Breast epithelium (tissue), 4 donors: ENCODE data around the gene FKBP1B. TPM values are rescaled to one million over a fixed set of nuclear protein-coding genes. Genes with fewer than 3 reads are reported as not detected.

Experiments
- DNase-seq, 2 donors: peaks; one replicate each; pipeline ENCODE4 v3.0.0-alpha.2; 2019; ENCODE audit warnings: low spot score in 2 of 2
- H3K27ac ChIP-seq, 2 donors: fragments of 200-600 bp; sonication (generic) in 1 of 2; one replicate each; pipeline ENCODE4 v1.5.1; 2016 to 2019; ENCODE audit warnings: mild to moderate bottlenecking in 1 of 2
- H3K27me3 ChIP-seq, 2 donors: fragments of 200-600 bp; sonication (generic) in 1 of 2; one replicate each; pipeline versions ENCODE4 v1.5.1 to v1.6.0; 2017 to 2019; ENCODE audit warnings: control low read depth in 1 of 2, mild to moderate bottlenecking in 1 of 2
- H3K36me3 ChIP-seq: fragments of 200-600 bp; one replicate; pipeline ENCODE4 v1.5.1; 2019
- H3K4me1 ChIP-seq, 2 donors: fragments of 200-600 bp; sonication (generic); one replicate each; pipeline ENCODE4 v1.5.1; 2016 to 2019; ENCODE audit warnings: control low read depth in 1 of 2
- H3K4me3 ChIP-seq, 3 donors: fragments of 200-600 bp; sonication (generic); 1 replicate in 2 of 3; 2 replicates in 1 of 3; pipeline ENCODE4 v1.5.1; 2016 to 2019; ENCODE audit warnings: mild to moderate bottlenecking in 3 of 3, moderate library complexity in 2 of 3
- H3K9me3 ChIP-seq, 2 donors: fragments of 200-600 bp; sonication (generic) in 1 of 2; one replicate each; pipeline ENCODE4 v1.5.1; 2016 to 2019; ENCODE audit warnings: control low read depth in 1 of 2
- POLR2A ChIP-seq: fragments of 450-650 bp; IDR thresholded peaks from one replicate; pipeline ENCODE4 v1.6.1; 2016; ENCODE audit warnings: antibody characterized with exemption, mild to moderate bottlenecking, moderate library complexity
- POLR2AphosphoS5 ChIP-seq, 3 donors: sonication (generic); formaldehyde crosslinking; IDR thresholded peaks; one replicate each; pipeline ENCODE4 v1.6.1; 2017; ENCODE audit warnings: antibody characterized with exemption in 3 of 3
- intact Hi-C: fragments of 100-400 bp; cut with DNase I; formaldehyde crosslinking; loops from one replicate; pipeline ENCODE4 v1.15.1; 2023; ENCODE audit warnings: low total_unique reads
- total RNA-seq, 3 donors: library from RNA; depleted of rRNA; stranded (reverse); fragments of >200 nt; gene quantifications; one replicate each; pipeline ENCODE4 v1.1.0, GENCODE V29; 2016
- TF ChIP-seq, protein P1 (sequence below), 3 donors: fragments of 450-650 bp; IDR thresholded peaks; one replicate each; pipeline ENCODE4 v1.5.1; 2016 to 2017; ENCODE audit warnings: antibody characterized with exemption in 3 of 3, mild to moderate bottlenecking in 3 of 3, moderate library complexity in 3 of 3

Gene FKBP1B
- total RNA-seq, 3 donors from 2014 or later, result 3.2 to 11.0 (median 7.2) TPM

DNA sequence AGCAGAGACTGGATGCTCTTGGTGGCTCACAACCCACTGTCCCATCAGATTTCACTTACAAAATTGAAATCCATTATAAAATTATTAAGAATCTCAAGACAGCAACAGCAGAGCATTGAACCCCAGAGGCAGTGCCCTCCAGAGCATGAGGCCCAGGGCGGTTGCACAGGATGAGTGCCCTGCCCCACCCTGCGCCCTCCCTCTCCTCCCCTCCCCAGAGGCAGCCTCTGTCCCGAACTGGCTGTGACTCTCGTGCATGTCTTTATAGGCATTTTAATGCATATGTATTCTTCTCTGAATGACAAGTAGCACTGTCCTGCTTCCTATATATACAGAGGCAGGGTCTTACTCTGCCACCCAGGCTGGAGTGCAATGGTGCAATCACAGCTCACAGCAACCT is 29.3 kb upstream of the FKBP1B start:
- Histone ChIP-seq H3K9me3 (no peaks in the 10 kb centered on the region), H3K36me3 (no peaks in the 10 kb centered on the region), H3K4me3 (no peak overlapping the region), H3K27me3 (no peaks in the 10 kb centered on the region), H3K27ac (no peak overlapping the region), H3K4me1 (no peaks in the 10 kb centered on the region)
- TF ChIP-seq POLR2AphosphoS5 (IDR thresholded peaks at IDR 0.05) (no peak), POLR2A (no peak)
- TF ChIP-seq, protein P1, sequence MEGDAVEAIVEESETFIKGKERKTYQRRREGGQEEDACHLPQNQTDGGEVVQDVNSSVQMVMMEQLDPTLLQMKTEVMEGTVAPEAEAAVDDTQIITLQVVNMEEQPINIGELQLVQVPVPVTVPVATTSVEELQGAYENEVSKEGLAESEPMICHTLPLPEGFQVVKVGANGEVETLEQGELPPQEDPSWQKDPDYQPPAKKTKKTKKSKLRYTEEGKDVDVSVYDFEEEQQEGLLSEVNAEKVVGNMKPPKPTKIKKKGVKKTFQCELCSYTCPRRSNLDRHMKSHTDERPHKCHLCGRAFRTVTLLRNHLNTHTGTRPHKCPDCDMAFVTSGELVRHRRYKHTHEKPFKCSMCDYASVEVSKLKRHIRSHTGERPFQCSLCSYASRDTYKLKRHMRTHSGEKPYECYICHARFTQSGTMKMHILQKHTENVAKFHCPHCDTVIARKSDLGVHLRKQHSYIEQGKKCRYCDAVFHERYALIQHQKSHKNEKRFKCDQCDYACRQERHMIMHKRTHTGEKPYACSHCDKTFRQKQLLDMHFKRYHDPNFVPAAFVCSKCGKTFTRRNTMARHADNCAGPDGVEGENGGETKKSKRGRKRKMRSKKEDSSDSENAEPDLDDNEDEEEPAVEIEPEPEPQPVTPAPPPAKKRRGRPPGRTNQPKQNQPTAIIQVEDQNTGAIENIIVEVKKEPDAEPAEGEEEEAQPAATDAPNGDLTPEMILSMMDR (IDR thresholded peaks at IDR 0.05), result no peak
- intact Hi-C loops, result no loop called here
- DNase-seq, result no peak

DNA sequence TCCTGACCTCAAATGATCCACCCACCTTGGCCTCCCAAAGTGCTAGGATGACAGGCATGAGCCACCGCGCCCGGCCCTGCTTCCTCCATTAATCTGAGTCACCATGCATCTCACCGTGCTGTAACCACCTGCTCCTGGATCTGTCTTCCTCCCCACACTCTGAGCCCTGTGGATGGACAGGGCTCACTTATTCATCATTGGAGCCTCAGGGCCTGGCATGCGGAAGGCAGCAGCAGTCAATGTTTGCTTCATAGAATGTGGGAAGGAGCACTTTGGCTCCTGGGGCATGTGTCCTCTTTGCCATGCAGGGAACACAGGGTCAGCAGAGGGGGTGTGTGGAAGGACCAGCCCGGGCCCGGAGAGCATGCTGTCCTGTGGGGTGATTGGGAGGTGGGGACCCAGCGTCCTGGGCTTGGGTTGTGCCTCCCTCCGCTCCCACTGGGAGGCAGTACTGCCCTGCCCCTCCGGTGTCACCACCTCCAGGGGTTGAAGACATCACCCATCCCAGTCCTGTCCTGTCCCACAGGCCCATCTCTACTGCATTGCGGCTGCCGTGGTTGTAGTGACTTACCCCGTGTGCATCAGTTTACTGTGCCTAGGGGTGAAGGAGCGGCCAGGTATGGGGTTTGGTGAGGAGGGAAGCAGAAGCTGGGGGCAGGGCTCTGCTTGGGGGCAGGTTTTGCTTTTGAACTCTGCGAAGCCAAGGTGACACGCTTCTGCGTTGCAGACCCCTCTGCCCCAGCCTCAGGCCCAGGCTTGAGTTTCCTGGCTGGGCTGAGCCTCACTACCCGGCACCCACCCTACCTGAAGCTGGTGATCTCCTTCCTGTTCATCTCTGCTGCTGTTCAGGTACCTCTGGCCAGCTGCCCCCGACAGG is 28.2 kb upstream of the FKBP1B start:
- no peaks in the 10 kb centered on the region for H3K9me3 ChIP-seq
- intact Hi-C loops, result no loop called here
- H3K4me3 ChIP-seq, result no peak overlapping the region
- no peaks in the 10 kb centered on the region for H3K36me3 ChIP-seq
- H3K4me1 ChIP-seq, result no peaks in the 10 kb centered on the region
- TF ChIP-seq POLR2A, result no peak
- TF ChIP-seq POLR2AphosphoS5 (IDR thresholded peaks at IDR 0.05), result no peak
- TF ChIP-seq, protein P1 (IDR thresholded peaks at IDR 0.05), result no peak
- no peaks in the 10 kb centered on the region for H3K27me3 ChIP-seq
- no peak for DNase-seq
- H3K27ac ChIP-seq, result peak overlapping the region in 1 of 2 donors; percentile 25

DNA sequence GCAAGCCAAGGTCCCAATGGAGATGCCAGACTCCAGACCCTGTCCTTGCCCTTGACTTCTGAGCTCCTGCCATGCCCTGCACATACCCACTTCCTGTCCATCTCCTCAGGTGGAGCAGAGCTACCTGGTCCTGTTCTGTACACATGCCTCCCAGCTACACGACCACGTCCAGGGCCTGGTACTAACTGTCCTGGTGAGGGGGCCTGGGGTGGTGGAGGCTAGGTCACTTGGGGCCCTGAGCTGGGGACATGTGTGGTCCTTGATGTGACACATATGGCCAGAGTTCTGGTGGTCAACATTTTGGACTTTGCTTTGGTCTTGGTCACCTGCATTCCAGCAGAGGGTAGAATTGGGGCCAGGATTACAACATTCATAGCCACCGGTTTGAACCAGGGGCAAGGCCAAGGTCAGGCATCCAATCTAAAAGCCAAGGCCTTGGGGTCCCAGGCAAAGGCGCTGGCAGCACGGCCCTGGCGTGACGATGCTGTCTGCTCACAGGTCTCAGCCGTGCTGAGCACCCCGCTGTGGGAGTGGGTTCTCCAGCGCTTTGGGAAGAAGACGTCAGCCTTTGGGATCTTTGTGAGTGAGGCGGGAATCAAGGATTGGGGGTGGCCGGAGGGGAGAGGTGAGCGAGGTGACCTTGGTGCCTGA is 27.1 kb upstream of the FKBP1B start:
- no peak for DNase-seq
- TF ChIP-seq POLR2AphosphoS5 (IDR thresholded peaks at IDR 0.05), result no peak
- no peak for TF ChIP-seq POLR2A
- TF ChIP-seq, protein P1 (IDR thresholded peaks at IDR 0.05), result no peak
- no peak overlapping the region for H3K4me3 ChIP-seq
- no peaks in the 10 kb centered on the region for H3K27me3 ChIP-seq
- H3K27ac ChIP-seq, result no peak overlapping the region
- H3K36me3 ChIP-seq, result no peaks in the 10 kb centered on the region
- H3K4me1 ChIP-seq, result no peaks in the 10 kb centered on the region
- H3K9me3 ChIP-seq, result no peaks in the 10 kb centered on the region
- intact Hi-C loops, result no loop called here

DNA sequence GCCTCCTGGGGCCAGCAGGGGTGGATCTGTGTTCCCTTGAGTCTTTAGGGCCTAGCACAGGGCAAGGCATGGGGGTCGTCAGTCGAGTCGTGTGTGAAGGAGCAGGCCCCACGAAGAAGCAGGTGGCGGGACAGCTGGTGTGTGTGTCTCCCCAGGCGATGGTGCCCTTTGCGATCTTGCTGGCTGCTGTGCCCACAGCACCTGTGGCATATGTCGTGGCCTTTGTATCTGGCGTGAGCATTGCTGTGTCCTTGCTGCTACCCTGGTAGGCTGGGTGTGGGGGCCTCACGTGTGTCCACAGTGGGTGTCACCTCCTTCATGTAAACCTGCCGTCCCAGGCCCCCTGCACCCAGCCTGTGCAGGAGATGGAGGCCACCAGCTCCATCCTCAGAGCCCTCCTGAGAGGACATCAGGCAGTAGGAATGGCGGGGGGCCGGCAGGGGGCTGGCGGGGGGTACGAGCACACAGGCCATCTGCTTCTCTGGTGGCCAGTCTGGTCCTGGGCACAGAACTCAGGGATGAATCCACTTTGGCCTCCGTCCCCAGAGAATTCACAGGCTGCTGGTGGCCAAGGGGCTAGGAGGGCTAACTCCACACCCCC is 26.5 kb upstream of the FKBP1B start:
- H3K36me3 ChIP-seq, result no peaks in the 10 kb centered on the region
- intact Hi-C loops, result no loop called here

More for the DNA sequence above, 26.5 kb upstream of the FKBP1B start:
- no peaks in the 10 kb centered on the region for H3K9me3 ChIP-seq
- H3K27me3 ChIP-seq, result no peaks in the 10 kb centered on the region
- TF ChIP-seq POLR2AphosphoS5 (IDR thresholded peaks at IDR 0.05) (no peak), POLR2A (no peak)
- TF ChIP-seq, protein P1 (IDR thresholded peaks at IDR 0.05), result no peak
- DNase-seq, result no peak
- no peak overlapping the region for H3K4me3 ChIP-seq
- no peaks in the 10 kb centered on the region for H3K4me1 ChIP-seq
- H3K27ac ChIP-seq, result no peak overlapping the region
